Endodermal cell (in vitro differentiated cells): ENCODE data around the gene C17orf67. TPM values are rescaled to one million over a fixed set of nuclear protein-coding genes. Genes with fewer than 3 reads are reported as not detected.

Experiments used
- DNase-seq: peaks from one replicate; pipeline ENCODE4 v3.0.0-alpha.2; 2017
- H3K27ac ChIP-seq: 2 replicates; pipeline ENCODE4 v1.5.1; 2013; ENCODE audit warnings: mild to moderate bottlenecking, low read depth, low read length, moderate library complexity
- H3K27me3 ChIP-seq: 2 replicates; pipeline ENCODE4 v1.6.1; 2013; ENCODE audit warnings: mild to moderate bottlenecking, low read length, moderate library complexity; ENCODE audit not compliant: insufficient read depth, control insufficient read depth, poor library complexity, severe bottlenecking
- H3K36me3 ChIP-seq: 2 replicates; pipeline ENCODE4 v1.7.0; 2013; ENCODE audit warnings: mild to moderate bottlenecking, low read length, moderate library complexity; ENCODE audit not compliant: control insufficient read depth, insufficient read depth
- H3K4me1 ChIP-seq: one replicate; pipeline ENCODE4 v1.7.0; 2013; ENCODE audit warnings: low read length; ENCODE audit not compliant: control insufficient read depth, insufficient read depth
- H3K4me3 ChIP-seq: 2 replicates; pipeline ENCODE4 v1.5.1; 2013; ENCODE audit warnings: mild to moderate bottlenecking, low read length, moderate library complexity
- H3K9ac ChIP-seq: 2 replicates; pipeline ENCODE4 v1.6.1; 2013; ENCODE audit warnings: mild to moderate bottlenecking, low read length, moderate library complexity; ENCODE audit not compliant: poor library complexity, severe bottlenecking; ENCODE audit errors: extremely low read depth
- H3K9me3 ChIP-seq: 2 replicates; pipeline ENCODE4 v1.6.1; 2013; ENCODE audit warnings: mild to moderate bottlenecking, low read length, moderate library complexity; ENCODE audit not compliant: control insufficient read depth
- H3K27ac Mint-ChIP-seq: 2 replicates; pipeline ENCODE4 v1.8.0; 2020; ENCODE audit warnings: mixed read lengths
- H3K27me3 Mint-ChIP-seq: 2 replicates; pipeline ENCODE4 v1.8.0; 2021; ENCODE audit warnings: mild to moderate bottlenecking, mixed read lengths; ENCODE audit not compliant: insufficient read depth
- H3K36me3 Mint-ChIP-seq: 2 replicates; pipeline ENCODE4 v1.8.0; 2020; ENCODE audit warnings: low read depth, mixed read lengths
- H3K4me1 Mint-ChIP-seq: 2 replicates; pipeline ENCODE4 v1.8.0; 2020; ENCODE audit warnings: mixed read lengths
- H3K4me3 Mint-ChIP-seq: 2 replicates; pipeline ENCODE4 v1.8.0; 2020; ENCODE audit warnings: mild to moderate bottlenecking, moderate library complexity, mixed read lengths
- H3K9me3 Mint-ChIP-seq: 2 replicates; pipeline ENCODE4 v1.8.0; 2020; ENCODE audit warnings: mild to moderate bottlenecking, mixed read lengths
- WGBS, 2 experiments: methylation state at CpG; one replicate each; pipeline versions ENCODE4 v1.1.5 to v1.1.7; 2013; ENCODE audit warnings: missing lambda C conversion rate in 2 of 2, mixed read lengths in 1 of 2; ENCODE audit not compliant: insufficient coverage in 1 of 2, insufficient read length in 1 of 2; 5-methylcytosine and 5-hydroxymethylcytosine counted together
- total RNA-seq, 2 donors: library from RNA; stranded (reverse); fragmentation: NEBNext Ultra II Directional in 1 of 2; extraction: Animal tissue kit (Norgen Biotek cat#: 25700) in 1 of 2; gene quantifications; 2 replicates in 1 of 2; 3 replicates in 1 of 2; pipeline ENCODE4 v1.2.1, GENCODE V29; 2021
- TF ChIP-seq, protein P1 (sequence below): fragments of 200-600 bp; sonication (generic); conservative IDR thresholded peaks from 2 replicates; pipeline ENCODE4 v1.5.0; 2021; ENCODE audit warnings: antibody characterized with exemption, mild to moderate bottlenecking

Gene C17orf67
- total RNA-seq, 2 donors from 2014 or later, result 1.2 to 1.5 TPM

DNA sequence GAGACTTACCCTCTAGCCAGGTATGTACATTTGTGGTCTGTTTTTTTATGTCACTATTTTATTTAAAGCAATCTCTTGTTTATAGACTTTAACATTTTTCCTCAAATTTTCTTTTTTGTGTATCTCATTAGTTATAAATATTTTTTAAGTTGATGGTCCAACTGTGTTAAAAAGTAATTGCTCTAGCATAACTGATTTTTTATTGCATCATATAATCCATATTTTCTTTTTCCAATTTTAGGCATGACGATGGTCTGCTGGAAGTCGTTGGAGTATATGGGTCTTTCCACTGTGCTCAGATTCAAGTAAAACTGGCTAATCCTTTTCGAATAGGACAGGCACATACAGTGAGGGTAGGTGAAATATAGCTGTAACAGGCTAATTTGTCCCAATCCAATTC is 28.2 kb upstream of the C17orf67 start:
- no peak overlapping the region for H3K9ac ChIP-seq
- no peak overlapping the region for H3K27ac ChIP-seq
- no peaks in the 10 kb centered on the region for H3K9me3 Mint-ChIP-seq
- no peaks in the 10 kb centered on the region for H3K27me3 Mint-ChIP-seq
- no peak overlapping the region for H3K27ac Mint-ChIP-seq
- no peaks in the 10 kb centered on the region for H3K9me3 ChIP-seq
- H3K4me3 ChIP-seq, result no peak overlapping the region
- H3K36me3 ChIP-seq, result peaks cover 7% of the 10 kb centered on the region
- H3K4me1 ChIP-seq, result no peaks in the 10 kb centered on the region
- H3K4me3 Mint-ChIP-seq, result no peak overlapping the region
- DNase-seq, result no peak
- WGBS, 2 experiments, result 88% methylated on average over 3 of the region's 3 CpGs; no CpG with 5 or more reads in 1 of the 2 experiments
- H3K36me3 Mint-ChIP-seq, result peaks cover 5% of the 10 kb centered on the region
- no peaks in the 10 kb centered on the region for H3K4me1 Mint-ChIP-seq
- TF ChIP-seq, protein P1, sequence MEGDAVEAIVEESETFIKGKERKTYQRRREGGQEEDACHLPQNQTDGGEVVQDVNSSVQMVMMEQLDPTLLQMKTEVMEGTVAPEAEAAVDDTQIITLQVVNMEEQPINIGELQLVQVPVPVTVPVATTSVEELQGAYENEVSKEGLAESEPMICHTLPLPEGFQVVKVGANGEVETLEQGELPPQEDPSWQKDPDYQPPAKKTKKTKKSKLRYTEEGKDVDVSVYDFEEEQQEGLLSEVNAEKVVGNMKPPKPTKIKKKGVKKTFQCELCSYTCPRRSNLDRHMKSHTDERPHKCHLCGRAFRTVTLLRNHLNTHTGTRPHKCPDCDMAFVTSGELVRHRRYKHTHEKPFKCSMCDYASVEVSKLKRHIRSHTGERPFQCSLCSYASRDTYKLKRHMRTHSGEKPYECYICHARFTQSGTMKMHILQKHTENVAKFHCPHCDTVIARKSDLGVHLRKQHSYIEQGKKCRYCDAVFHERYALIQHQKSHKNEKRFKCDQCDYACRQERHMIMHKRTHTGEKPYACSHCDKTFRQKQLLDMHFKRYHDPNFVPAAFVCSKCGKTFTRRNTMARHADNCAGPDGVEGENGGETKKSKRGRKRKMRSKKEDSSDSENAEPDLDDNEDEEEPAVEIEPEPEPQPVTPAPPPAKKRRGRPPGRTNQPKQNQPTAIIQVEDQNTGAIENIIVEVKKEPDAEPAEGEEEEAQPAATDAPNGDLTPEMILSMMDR, result no peak
- no peaks in the 10 kb centered on the region for H3K27me3 ChIP-seq

- Mint-ChIP-seq H3K4me3 (no peak overlapping the region), H3K36me3 (peaks cover 3% of the 10 kb centered on the region), H3K9me3 (no peaks in the 10 kb centered on the region), H3K4me1 (no peaks in the 10 kb centered on the region), H3K27ac (no peak overlapping the region), H3K27me3 (no peaks in the 10 kb centered on the region)
- Histone ChIP-seq H3K9ac (no peak overlapping the region), H3K4me1 (no peaks in the 10 kb centered on the region), H3K36me3 (peaks cover 8% of the 10 kb centered on the region), H3K4me3 (no peak overlapping the region), H3K27ac (no peak overlapping the region), H3K27me3 (no peaks in the 10 kb centered on the region), H3K9me3 (no peaks in the 10 kb centered on the region)
- no peak for DNase-seq
- TF ChIP-seq, protein P1, result no peak
- WGBS, 2 experiments, result 96 to 100% methylated on average over 2 of the region's 3 CpGs
These were observed 17.3 kb upstream of the C17orf67 start for GRCh38 chr17:56851008-56851407.

DNA sequence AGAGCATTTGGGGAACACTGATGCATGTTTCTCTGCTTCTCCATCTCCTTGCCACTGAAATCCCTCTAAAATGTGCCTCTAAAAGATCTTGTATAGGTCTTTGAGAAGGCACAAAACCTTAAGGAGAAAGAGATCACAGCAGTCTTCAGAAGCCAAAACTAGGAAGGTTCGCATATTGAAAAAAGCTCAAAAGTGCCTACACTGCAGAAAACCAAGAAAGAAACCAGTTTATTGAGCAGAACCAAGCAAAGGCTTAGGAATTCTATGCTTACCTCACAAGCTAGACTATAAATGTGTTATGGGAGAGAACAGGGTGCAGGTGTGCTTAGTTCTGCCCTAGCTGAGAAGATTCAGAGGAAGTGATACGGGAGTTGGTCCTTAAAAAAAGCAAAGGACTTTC is 16.9 kb upstream of the C17orf67 start:
- Mint-ChIP-seq H3K36me3 (peaks cover 3% of the 10 kb centered on the region), H3K9me3 (no peaks in the 10 kb centered on the region), H3K27ac (no peak overlapping the region), H3K4me1 (no peaks in the 10 kb centered on the region), H3K4me3 (no peak overlapping the region), H3K27me3 (no peaks in the 10 kb centered on the region)
- Histone ChIP-seq H3K36me3 (peaks cover 8% of the 10 kb centered on the region), H3K27me3 (no peaks in the 10 kb centered on the region), H3K9me3 (no peaks in the 10 kb centered on the region), H3K4me1 (no peaks in the 10 kb centered on the region), H3K4me3 (no peak overlapping the region), H3K9ac (no peak overlapping the region), H3K27ac (no peak overlapping the region)
- TF ChIP-seq, protein P1, result no peak
- WGBS, 2 experiments, result 93 to 95% methylated on average over 2 of the region's 2 CpGs
- no peak for DNase-seq
